GM18498 (cell line): ENCODE results near the gene CASQ2.

Experiments used
- ATAC-seq: cut with Tn5 transposase; IDR thresholded peaks from one replicate; pipeline ENCODE4 v1.9.1; 2021; ENCODE audit warnings: mild to moderate bottlenecking, moderate library complexity; ENCODE audit not compliant: unreplicated experiment

The CASQ2 gene

DNA sequence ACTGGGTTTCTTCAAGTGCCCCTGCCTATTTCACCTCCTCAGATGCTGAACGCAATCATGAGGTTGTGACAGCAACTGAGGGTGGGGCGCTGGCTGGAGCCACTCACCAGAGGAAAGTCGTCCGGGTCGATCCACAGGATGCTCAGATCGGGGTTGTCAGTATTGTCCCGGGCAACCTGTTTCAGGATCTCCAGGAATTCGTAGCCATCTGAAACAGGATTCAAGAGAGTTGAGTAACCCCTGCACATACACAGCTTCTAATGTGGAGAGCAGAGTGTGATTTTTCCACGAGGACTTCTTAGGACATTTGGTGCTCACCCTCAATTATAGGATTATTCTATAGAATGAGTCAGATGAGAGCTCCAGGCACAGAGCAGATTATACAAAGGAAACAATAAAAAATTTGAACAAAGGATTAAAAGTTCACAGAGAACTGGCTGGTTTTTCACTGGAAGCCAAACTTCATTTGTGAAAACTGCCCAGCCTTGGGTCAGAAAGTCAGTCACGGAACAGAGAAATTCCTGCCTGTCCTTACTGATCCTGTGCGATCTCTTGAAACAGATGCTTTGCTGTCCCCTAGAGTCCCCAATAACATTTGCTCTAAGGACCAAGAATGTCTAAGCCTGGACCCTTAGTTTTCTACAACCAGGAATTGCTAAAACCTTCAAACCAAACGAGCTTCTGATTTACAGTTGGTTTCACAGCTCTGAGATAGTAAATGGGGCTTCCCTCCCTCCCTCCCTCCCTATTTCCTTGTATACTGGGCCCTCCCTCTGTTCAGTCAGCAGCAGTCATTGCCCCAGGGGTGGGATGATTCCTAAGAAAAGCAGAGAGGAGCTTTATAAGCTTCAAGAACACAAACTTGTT, 63.2 kb downstream of the CASQ2 start:
- ATAC-seq, result no peak

DNA sequence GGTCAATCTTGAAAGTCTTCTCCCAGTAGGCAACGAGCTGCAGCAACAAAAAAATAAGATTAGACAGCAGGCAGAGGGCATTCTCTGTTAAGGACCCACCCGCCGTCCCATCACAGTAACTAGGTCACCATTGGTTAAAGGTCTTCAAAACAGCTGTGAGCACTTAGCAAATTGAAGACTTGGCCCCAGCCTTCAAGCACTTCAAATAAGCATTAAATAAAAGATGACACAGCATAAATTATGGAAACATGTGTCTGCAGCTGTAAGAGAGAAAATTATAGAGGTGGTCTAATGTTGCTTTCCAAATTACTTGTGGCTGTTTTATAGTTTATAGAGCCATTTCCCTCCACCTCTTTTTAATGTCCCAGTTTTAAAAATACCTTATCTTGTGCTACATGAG, 65.6 kb downstream of the CASQ2 start:
- ATAC-seq, result no peak

DNA sequence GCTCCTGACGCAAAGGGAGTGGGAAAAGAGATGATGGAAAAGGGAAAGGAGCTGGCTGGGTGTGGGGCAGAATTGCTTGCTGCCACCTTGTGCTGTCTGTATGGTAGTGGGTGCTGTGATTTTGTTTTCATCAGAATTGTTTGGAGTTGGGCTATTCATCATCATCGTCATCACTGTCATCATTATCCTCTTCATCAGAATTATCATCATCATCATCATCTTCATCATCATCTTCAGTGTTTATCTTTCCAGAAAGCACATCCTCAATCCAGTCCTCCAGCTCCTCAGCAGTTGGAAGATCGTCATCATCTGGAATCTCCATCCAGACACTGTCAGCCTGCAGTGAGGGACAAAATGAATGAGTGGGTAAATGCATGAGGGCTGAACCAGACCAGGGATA, 67.4 kb downstream of the CASQ2 start:
- ATAC-seq, result no peak

DNA sequence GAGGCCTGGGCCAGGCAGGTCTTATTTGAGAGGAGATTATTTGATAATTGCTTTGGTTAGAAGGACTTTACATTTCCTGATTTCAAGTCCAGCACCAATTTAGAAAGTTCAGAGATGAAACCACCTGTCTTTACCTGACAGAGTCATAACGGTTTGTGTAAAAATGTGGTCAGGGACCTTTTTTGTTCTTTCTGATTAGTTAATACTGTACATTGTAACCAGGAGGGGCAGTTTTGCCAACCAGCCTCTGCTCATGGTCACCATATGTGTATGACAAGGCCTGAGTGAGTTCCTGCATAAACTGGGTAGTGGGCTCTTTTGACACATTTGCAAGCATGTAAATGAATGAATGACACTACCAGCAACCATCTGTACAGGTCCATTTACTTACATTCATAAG, 70.9 kb downstream of the CASQ2 start:
- no peak for ATAC-seq

DNA sequence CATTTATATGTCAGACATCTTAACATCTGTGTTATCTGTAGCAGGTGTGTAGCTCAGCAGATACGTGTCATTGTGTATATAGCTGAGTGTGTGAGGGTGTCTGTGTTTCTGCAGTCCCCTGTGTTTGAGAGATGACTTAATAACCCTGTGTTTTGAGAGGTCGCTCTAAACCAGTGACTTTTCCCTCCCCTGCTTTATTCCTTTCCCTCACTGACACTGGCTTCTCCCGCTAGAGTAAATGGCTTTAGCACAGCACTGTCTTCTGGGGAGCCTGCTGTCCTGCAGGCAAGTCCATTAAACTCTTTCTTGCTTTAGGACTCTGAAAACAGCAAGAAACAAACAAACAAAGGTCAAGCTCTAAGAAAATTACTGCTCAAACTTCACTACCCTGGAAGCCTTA, 73.7 kb downstream of the CASQ2 start:
- no peak for ATAC-seq

DNA sequence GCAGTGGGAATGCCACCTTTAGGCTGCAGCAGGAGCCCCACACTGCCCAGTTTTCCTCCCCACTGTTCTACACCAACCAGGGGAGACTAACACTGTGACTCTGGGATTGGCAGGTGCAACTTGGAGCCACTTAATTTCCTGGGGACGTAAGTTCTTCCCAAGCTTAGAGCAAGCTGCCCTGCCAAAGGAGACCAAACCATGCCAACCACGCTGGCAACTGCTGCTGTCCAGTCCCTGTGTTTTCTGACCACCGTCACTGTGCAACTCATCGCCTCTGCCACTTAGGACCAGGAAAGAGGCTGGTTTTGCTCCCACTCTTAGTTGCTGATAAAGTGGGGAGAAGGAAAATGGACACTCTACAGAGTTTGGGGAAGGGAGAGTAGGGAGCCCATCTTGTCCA, 76.3 kb downstream of the CASQ2 start:
- ATAC-seq, result no peak

DNA sequence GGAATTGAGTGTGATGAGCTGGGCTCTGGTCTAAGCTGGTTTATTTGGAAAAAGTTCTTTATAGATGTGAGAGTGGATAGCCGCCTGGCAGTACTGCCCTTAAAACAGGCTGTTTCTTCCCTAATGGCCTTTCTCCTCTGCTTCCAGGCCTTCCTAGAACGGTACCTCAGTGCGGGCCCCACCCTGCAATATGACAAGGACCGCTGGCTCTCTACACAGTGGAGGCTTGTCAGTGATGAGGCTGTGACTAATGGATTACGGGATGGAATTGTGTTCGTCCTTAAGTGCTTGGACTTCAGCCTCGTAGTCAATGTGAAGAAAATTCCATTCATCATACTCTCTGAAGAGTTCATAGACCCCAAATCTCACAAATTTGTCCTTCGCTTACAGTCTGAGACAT, 77.5 kb downstream of the CASQ2 start:
- ATAC-seq, result no peak

DNA sequence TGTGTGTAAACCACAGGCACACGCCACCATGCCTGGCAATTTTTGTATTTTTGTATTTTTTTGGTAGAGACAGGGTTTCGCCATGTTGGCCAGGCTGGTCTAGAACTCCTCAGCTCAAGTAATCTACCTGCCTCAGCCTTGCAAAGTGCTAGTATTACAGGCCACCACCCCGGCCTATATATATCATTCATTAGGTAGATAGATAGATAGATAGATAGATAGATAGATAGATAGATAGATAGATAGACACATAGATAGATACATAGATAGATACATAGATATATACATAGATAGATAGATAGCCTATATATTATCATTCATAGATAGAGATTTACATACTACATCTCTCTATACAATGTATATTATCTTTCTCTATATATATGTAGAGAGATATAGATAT, 80.8 kb downstream of the CASQ2 start:
- no peak for ATAC-seq

DNA sequence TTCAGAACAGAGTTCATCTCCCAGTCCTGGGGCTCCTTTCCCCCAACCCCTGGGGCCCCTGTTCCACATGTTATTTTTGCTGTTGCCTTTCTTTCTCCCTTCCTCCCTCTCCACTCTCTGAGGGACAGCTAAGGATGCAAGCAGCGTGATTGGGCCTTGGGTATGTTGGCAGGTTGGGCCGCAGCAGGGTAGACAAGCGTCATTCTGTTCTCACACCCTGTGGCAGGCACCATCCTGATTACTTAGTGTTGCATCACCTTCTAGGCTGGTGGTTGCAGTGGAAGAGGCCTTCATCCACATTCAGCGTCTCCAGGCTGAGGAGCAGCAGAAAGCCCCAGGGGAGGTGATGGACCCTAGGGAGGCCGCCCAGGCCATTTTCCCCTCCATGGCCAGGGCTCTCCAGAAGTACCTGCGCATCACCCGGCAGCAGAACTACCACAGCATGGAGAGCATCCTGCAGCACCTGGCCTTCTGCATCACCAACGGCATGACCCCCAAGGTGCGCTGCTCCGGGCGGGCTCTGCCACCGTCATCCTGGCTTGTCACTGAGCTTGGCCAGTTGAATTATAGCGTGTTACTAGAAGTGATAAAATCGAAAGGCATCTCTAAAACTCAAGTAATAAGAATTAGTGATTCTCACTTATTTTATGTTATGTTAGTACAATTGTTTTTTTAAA, 83.3 kb downstream of the CASQ2 start:
- no peak for ATAC-seq

DNA sequence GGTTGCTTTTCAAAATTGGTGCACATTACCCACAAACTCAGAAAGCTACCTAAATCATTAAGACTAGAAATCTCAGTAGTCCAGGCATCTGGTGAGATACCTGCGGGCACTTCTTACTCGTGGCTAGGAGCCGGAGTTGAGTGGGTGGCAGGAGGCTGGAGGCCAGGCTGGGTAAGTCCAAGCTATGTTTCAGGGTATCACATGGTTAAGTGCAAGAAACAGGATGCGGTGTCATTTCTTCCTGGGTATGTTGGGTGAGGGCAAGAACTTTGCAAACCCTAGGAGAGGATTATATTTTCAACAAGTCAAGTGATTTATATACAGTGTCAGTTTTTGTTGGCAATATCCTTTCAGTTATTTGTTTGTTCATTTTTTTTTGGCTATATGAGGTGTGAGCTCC, 85.7 kb downstream of the CASQ2 start:
- no peak for ATAC-seq

DNA sequence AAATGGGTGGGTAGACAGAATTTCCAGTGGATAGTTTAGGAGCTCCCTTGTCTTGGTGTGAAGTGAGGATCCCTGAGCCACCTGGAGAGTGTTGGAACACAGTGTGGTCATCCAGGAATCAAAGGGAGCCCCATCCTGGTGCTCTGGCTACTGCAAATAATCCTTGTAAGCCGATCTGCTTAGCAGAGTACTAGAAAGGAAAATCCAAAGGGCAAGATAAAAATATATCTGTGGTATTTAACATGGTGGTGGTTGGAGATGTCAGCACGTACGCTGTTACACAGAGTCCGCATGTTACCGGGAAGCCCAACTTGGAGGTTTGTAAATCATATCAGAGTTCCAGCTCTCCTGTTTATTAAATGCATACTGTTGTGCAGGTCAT, 87.8 kb downstream of the CASQ2 start:
- ATAC-seq, result no peak

DNA sequence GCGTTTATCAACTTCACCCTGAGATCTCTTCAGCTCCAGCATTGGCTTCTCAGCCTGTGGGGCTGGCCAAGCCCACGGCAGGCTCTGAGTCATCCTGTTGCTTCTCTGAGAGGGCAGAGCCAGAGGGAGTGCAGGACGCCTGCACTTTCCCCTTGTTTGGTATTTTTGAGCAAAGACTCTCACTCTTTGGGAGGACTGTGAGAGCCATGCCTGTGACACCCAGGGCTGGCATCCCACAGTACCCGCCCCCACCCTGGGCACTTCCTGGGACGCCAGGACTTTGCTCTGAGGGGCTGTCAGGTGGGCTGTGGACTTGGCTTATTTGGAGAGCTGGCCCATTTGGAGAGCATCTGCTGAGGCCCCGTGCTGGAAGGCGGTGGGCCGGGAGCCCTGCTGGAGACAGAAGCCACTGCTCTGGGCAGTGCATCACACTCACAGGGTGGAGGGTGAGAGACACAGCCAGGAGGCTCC, 89.3 kb downstream of the CASQ2 start:
- ATAC-seq, result no peak

DNA sequence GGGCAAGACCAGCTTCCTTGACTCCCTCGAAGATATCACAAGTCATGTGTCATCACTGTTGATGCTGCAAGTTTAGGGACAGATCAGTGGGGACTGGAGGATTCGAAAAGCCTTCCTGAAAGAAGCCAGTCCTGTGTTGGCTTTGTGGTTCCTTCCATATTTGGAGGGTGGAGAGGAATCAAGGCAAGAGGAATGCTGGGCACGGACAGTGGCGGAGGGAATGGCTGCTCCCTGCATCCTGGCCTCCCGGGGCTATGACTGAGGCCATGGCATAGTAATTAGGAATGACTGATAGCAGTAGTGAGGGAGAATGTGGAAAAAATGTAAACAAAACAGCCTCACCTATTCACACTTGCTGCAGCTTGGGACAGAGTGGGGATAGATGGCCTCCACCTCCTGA, 90.4 kb downstream of the CASQ2 start:
- no peak for ATAC-seq

DNA sequence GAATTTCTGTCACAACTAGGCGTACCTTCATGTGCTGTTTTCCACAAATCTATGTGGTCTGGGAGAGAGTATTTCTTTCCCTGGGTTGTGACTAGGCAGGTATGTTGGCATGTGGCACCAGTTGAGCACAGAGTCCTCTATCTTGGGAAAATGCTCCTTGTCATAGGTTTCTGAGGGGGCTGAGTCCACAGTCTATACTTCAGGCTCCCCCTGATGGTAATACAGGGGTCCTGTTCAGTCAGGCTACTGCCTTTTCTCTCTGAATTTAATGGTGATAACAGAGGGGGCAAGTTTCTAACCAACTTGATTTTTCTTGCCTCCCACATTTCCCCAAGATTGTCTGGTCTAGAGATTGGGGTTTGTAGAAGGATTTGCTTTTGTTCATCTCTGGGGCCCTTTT, 90.9 kb downstream of the CASQ2 start:
- no peak for ATAC-seq

DNA sequence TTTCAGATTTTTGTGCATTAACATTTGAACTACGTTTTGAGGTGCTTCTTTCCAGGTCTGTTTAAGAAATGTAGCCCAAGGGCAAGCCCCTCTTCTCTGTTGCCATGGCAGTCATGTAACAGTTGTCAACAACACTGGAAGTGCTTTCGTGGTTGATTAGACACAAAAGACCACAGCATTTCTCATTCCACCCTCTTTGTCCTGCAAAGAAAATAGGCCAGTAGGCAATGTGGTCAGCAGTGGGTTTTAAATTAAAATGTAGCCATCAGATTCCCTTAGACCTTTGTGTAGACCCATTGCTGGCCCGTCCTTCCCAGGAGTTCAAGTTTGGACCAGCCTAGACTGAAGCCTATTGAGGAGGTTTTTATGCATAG, 91.3 kb downstream of the CASQ2 start:
- ATAC-seq, result no peak

DNA sequence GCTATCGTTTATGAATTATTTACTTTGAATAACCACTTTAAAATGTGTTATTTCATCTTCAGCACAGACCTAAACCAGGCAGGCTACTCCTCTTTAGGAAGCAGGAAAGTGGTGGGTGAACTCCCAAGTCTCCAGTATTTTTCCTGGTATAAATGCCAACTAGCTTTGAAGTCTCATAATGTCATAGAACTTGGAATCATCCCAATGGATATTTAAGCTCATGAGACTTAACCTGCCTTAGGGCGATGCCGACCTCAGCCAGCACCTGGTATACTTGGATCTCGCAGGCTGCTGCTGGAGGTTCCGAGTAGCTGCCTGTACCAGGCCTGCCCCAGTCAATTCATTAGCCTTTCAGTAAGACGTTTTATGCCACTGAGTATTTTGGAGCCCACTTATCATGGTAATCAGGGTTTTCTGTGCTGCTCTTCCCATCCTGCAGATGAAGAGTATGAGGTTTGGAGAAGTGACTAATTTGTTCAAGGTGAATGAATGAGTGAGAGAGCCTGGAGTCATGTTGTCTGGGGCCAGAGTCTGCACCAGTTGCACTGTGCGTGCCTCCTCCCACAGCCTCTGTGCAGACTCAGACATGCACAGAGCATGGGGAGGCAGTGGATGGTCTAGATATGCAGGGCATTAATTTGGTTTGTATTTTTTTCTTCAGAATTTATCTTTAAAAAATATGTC, 91.9 kb downstream of the CASQ2 start:
- no peak for ATAC-seq

DNA sequence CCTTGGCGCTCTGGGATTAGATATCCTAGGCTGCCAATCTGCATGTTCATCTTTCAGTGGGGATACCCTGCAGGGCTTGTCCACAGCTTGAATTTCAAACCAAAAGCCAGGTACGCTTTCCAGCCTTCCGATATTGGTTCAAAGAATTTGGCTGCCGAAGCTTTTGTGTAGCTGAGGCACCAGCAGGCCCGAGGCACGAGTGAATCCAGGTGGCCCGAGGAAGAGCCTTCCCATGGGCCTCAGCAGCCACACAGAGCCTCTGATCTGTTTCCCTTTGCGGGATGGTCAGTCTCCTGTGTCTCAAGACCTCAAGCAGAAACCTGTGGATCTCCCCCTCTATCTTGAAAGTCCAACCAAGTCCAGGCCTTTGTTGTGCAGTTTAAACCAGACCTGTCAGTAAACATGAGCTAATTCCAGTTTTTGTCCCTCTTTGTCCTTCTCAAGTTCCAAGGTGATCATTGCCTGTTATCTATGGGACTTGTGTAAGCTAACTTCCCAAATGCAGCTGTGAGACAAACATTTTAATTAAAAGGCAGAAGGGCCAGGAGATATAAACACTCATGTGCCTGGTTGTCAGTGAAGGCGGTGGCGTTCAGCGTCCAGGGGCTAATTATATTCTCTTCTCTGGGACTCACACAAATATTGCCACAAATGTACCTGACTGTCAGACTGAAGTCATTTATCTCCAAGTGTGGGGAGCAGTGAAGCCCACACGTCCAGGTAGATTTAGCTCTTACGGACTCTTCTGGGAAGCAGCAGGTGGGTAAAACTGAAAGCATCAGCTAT, 96.1 kb downstream of the CASQ2 start:
- ATAC-seq, result no peak

DNA sequence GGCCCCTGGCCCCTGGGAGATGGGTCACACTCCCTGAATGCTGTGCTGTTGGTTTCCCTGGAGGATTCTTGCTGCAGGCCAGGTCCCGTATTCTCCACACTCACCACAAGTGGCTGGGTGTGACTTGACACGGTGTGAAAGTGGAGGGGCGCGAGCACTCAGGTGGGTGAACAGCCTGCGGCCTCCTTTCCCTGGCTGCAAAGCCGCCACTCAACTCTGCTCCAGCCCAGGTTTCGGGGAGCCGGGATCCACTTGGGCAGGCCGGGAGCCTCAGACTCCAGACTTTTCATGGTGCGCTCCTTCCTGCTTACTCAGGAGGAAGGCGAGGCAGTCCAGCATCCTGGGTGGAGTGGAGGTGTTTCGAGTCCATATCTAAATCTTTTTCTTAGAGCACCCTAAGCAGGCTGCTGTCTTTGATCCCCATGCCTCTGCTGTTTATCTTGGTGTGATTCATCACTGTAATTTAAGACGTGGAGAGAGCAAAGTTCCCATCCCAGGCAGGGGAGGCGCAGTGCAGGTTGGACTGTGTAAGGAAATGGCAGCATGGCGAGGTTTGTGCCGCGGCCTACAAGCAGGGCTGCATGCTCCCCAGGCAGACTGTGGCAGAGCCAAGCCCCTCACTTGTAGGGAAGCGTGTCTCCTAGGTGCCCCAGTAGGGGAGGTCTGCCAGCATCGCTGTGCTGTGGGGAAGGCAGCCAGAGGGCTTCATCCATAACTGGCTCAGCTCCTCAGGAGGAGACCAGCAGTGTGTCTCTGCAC, 97.2 kb downstream of the CASQ2 start:
- ATAC-seq, result no peak

DNA sequence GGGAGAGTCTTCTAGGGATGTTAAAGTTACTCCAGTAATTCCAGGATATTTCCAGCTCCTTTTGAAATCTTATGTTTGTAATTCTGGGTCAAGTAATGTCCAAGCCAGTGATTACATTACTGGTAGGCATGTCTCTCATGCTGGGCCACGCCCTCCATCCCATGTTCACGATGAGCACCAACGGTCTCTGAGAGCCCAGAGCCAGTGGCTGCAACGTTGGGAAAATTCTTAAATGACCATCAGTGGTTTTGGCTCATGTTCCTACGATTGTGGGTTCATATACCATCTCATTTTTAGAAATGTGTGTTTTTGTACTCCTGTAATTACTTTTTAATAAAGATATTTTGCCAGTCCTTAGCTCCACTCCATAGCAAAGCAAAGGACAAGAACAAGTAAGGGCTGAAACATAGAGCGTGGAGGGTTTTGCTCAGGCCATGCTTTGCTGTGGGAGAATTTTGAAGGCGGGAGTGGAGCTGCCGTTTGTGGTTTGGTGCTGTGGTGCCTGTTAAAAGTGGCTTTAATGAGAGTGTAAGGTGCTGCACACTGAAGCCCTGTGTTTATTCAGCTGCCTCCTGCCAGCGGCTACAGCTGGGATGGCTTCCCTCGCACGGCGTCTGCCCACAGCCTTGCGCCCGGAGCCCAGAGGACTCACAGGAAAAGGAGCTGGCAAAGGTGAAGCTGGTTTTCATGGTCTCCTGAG, 97.9 kb downstream of the CASQ2 start:
- ATAC-seq, result no peak

DNA sequence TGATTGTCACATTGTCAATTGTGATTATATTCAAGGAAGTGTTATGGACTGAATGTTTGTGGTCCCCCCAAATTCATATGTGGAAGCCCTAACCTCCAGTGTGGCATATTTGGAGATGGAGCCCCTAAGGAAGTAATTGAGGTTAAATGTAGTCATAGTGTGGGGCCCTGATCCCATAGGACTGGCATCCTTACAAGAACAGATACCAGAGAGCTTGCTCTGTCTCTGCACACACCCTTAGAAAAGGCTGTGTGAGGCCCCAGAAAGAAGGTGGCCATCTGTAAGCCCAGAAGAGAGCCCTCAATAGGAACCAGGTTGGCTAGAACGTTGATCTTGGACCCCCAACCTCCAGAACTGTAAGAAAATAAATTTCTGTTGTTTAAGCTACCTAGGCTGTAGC, 98.6 kb downstream of the CASQ2 start:
- no peak for ATAC-seq
